Measurements from ENCODE around the gene MLLT3.

DNA sequence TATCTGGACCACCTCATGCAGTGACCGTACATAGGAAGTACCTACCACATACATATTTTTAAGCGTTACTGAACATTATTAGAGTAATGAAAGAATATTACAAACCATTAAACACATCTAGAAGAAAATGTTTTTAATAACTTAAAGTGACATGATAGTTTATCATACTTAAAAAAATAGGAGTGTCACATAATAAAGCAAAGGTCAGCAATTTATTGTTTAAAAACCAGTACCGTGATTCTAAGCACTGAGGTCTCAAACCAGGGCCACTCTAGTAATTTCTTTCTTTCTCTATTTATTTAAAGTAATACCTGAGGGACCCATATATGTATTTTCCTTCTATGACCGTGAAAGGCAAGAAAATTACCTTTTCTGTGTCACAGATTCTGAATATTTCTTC is 216.0 kb downstream of the MLLT3 start:
- TF ChIP-seq, protein P1, sequence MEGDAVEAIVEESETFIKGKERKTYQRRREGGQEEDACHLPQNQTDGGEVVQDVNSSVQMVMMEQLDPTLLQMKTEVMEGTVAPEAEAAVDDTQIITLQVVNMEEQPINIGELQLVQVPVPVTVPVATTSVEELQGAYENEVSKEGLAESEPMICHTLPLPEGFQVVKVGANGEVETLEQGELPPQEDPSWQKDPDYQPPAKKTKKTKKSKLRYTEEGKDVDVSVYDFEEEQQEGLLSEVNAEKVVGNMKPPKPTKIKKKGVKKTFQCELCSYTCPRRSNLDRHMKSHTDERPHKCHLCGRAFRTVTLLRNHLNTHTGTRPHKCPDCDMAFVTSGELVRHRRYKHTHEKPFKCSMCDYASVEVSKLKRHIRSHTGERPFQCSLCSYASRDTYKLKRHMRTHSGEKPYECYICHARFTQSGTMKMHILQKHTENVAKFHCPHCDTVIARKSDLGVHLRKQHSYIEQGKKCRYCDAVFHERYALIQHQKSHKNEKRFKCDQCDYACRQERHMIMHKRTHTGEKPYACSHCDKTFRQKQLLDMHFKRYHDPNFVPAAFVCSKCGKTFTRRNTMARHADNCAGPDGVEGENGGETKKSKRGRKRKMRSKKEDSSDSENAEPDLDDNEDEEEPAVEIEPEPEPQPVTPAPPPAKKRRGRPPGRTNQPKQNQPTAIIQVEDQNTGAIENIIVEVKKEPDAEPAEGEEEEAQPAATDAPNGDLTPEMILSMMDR (IDR thresholded peaks at IDR 0.05), result no peak
- TF ChIP-seq POLR2A (IDR thresholded peaks at IDR 0.05), result no peak

Measured in right lobe of liver (tissue), 4 donors.